Endometrial microvascular endothelial cells (primary cell): ENCODE data around the gene WAPL. TPM values are rescaled to one million over a fixed set of nuclear protein-coding genes. Genes with fewer than 3 reads are reported as not detected.

Source experiments
- in situ Hi-C: cut with HindIII; loops from 2 replicates; pipeline ENCODE4 v1.10.0; 2017; ENCODE audit warnings: low sequenced_read_pairs, low pct_unique_long_range_greater_than_20kb; ENCODE audit errors: inconsistent ontology term
- total RNA-seq: library from RNA; depleted of rRNA; stranded (reverse); fragments of >200 nt; gene quantifications from one replicate; pipeline ENCODE4 v1.2.3, GENCODE V29; 2015; ENCODE audit errors: inconsistent ontology term

WAPL gene
- total RNA-seq, 1 donor from 2014 or later: 31.8 TPM

- in situ Hi-C loops: no loop called here
Measured at GRCh38 chr10:86489071-86489810, 32.4 kb downstream of the WAPL start.

GRCh38 chr10:86486856-86487255 lies 34.7 kb downstream of the WAPL start:
- in situ Hi-C loops: no loop called here

- in situ Hi-C loops: no loop called here
Measured at GRCh38 chr10:86483664-86484063, 37.9 kb downstream of the WAPL start.

- in situ Hi-C loops: no loop called here
Measured at GRCh38 chr10:86481761-86482160, 39.8 kb downstream of the WAPL start.

GRCh38 chr10:86480571-86480970 lies 41.0 kb downstream of the WAPL start:
- in situ Hi-C loops: no loop called here

GRCh38 chr10:86472061-86472460 lies 49.5 kb downstream of the WAPL start:
- in situ Hi-C loops: no loop called here

GRCh38 chr10:86461963-86462804 lies 59.4 kb downstream of the WAPL start:
- in situ Hi-C loops: no loop called here

- in situ Hi-C loops: no loop called here
Measured at GRCh38 chr10:86451604-86451960, 70.0 kb downstream of the WAPL start.

- in situ Hi-C loops: no loop called here
Measured at GRCh38 chr10:86450806-86451603, 70.6 kb downstream of the WAPL start.

- in situ Hi-C loops: no loop called here
Measured at GRCh38 chr10:86449926-86450558, 71.5 kb downstream of the WAPL start.

- in situ Hi-C loops: no loop called here
Measured at GRCh38 chr10:86447432-86447831, 74.2 kb downstream of the WAPL start.

- in situ Hi-C loops: no loop called here
Measured at GRCh38 chr10:86446987-86447386, 74.6 kb downstream of the WAPL start.

- in situ Hi-C loops: no loop called here
Measured at GRCh38 chr10:86446440-86446839, 75.2 kb downstream of the WAPL start.

- in situ Hi-C loops: no loop called here
Measured at GRCh38 chr10:86443936-86444335, 77.7 kb downstream of the WAPL start.

GRCh38 chr10:86443069-86443468 lies 78.5 kb downstream of the WAPL start:
- in situ Hi-C loops: no loop called here

- in situ Hi-C loops: no loop called here
Measured at GRCh38 chr10:86440874-86441843, 80.4 kb downstream of the WAPL start.

GRCh38 chr10:86439544-86439943 lies 82.0 kb downstream of the WAPL start:
- in situ Hi-C loops: no loop called here
